GM19467 (cell line): ENCODE data around the gene CATSPER3.

Experiments
- ATAC-seq: cut with Tn5 transposase; IDR thresholded peaks from one replicate; pipeline ENCODE4 v1.9.1; 2021; ENCODE audit warnings: mild to moderate bottlenecking, moderate library complexity; ENCODE audit not compliant: unreplicated experiment

Gene CATSPER3

GRCh38 chr5:135027697-135028615 is 60.2 kb downstream of the CATSPER3 start:
- no peak for ATAC-seq

DNA sequence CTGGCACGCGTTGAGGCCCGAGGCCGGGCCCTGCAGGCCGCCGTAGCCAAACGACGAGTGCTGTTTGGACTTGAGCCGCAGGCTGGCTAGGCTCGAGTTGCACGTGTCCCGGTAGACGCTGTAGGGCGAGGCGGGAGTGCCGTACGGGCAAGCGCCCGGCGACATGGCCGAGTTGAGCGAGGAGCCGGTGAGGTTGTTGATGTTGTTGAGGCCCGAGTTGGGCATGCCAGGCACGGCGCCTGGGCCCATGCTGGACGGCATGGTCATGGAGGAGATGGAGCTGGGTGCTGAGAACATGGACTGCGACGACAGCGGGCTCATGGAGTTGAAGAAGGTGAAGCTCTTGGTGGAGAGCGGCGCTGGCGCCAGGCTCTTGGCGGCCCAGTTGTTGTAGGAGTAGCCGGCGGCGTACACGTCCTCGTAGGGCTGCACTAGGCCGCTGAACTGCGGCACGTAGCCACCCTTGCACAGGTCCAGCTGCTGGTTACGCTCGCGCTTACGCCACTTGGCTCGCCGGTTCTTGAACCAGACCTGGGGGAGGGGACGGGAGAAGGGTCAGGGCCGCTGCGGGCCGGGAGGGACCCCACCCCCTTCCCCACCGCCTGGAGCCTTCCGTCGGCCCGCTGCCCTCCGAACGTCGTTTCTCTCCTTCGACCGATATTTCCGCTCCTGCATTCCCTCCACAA is 61.2 kb downstream of the CATSPER3 start:
- ATAC-seq = no peak

- ATAC-seq = no peak
Measured at GRCh38 chr5:135029477-135030122, 61.9 kb downstream of the CATSPER3 start.

- no peak for ATAC-seq
Measured at GRCh38 chr5:135030123-135030955, 62.6 kb downstream of the CATSPER3 start.

DNA sequence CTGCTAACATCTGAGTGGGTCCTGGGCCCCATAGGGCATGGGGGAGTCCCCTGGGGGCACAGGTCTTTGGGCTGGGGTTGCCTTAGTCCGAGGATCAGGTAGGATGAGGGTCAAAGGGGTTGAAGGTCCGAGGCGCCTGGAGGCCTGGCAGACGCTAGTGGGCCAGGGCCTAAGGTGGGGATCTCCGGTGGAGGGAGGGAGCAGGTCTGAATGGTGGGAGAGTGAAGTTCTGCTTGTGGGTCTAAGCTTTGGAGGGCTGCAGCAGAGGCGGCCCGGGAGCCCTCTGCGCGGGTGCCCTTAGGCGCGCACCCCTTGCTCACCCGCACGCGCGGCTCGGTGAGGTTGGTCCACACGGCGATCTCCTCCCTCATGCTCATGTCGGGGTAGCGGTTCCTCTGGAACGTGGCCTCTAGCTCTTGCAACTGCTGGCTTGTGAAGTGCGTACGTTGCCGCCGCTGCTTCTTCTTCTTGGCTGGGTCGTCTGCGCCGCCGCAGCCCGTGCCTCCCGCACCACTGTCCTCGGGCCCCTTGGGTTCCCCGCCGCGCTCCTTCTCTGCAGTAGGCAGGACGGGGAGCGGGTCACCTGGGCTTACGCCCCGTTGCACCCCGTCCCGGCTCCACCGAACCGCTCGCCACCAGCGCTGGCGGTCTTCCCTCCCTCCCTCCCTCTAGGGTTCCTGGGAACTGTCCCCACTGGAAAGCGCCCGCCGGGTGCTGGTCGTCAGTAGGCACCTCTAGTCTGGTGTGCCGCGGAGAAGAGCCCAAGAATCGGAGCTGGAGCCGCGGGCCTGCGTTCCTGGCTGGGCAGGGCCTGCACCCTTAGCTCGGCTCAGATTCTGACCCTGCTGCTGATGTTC is 63.5 kb downstream of the CATSPER3 start:
- ATAC-seq = no peak

DNA sequence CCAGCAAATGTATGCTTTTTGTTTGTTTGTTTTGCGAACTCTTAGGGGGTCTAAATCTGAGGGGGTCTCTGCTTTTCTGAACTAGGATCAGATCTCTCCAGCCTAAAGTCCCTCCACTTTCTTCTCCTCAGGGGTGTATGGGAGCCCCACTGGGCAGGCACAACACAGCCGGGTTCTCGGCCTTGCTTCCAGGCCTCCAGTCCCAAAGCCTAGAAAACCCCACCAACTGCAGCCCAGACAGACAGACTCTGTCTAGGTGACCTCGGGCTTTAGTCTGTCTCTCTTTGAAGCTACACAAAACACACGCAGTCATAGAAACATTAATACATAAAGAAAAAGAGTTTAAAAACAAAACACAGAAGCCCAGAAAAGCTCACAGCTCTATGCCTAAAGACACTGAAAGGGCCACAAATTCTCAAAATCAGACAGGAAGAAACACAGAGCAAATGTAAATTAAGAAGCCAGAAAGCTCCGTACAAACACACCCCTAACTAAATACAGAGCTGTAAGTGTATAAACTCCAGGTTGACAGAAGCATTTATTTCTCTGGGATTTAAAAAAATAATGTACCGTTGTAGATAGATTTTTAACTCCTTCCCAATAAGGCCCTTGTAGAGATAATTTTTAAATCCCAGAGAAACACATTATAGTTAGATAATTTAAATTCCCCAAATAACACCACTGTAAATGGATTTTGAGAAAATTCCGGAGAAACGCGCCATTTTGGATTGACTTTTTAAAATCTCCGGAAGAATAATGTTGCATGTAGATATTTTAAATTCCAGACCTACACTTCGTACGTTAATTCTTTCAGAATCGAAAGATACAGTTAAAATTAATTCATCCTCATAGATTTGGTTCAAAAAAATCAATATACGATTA is 64.3 kb downstream of the CATSPER3 start:
- no peak for ATAC-seq

- no peak for ATAC-seq
Measured at GRCh38 chr5:135032695-135032998, 64.9 kb downstream of the CATSPER3 start.

DNA sequence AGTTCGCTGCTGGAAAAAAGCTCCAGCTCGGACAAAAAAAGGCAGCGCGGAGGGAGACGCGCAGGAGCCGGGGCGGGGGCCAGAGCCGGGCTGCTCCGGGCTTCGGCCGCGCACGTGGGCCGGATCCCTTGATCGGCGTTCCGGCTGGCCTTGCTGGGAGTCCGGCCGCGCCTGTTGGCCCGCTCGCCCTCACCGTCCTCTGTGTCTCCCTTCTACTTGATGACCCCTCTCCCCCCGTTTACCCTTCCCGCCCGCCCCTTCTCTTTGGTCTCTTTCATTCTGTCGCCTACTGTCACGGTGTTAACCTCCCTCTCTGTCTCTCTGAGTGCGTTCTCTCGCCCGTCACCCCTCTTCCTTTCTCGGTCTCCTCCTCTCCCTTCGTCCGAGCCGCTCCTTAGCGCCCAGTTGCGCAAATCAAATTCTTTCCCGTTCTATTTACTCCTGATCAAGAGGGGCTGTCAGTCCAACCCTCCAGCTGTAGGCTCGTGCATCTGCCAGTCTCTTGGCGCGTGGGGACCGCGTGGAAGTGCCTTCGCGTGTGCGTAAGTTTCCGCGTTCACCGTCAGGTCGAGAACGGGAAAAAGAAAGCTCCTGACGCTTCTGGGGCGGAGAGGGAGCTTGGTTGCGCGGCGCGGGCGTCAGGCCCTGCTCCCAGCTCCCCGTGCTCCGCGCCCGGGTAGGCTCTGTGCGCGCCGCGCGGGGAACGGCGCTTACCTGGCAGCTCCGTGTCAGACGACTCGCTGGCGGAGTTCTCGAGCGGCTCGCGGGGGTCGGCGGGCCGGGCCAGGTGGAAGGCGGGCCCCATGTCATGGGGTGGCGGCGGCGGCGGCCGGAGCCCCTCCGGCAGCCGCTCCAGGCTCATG is 65.5 kb downstream of the CATSPER3 start:
- no peak for ATAC-seq

- ATAC-seq = no peak
Measured at GRCh38 chr5:135033901-135034235, 66.2 kb downstream of the CATSPER3 start, which contains the start of gene PITX1. PITX1 (minus strand) TSS chr5:135034228; CDS start chr5:135033881, 347 bp downstream.

DNA sequence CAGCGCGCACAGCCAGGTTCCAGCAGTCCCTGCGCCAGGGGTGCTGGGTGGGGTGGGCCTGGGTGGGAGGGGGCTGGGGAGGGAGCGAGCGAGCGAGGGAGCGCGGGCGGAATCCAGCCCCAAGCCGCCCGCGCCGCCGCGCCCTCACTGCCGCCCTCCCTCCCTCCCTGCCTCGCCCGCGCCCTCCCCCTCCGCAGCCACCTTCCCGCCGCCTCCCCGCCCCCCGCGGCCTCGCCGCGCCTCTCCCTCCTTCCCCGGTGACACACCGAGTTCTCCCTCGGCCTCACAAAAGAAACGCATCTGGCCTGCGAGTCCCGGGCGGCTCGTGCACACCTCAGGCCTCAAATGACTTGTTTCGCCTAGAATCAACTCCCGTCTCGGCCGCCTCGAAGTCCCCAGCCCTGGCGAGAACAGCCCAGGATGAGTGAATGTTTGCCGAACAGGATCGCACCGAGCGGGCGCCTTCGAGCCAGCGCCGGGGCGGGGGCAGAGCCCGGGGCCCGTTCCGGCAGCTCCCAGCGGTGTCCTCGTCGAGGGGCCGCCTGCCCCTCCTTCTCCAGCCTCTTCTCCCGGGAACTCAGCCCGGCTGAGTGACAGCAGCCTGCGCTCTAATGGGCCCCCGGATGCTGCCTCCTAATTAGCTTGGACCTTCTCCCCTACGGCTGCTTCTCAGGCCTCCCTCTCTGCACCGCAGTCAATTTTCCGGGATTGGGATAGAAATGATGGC is 66.7 kb downstream of the CATSPER3 start:
- ATAC-seq = no peak

DNA sequence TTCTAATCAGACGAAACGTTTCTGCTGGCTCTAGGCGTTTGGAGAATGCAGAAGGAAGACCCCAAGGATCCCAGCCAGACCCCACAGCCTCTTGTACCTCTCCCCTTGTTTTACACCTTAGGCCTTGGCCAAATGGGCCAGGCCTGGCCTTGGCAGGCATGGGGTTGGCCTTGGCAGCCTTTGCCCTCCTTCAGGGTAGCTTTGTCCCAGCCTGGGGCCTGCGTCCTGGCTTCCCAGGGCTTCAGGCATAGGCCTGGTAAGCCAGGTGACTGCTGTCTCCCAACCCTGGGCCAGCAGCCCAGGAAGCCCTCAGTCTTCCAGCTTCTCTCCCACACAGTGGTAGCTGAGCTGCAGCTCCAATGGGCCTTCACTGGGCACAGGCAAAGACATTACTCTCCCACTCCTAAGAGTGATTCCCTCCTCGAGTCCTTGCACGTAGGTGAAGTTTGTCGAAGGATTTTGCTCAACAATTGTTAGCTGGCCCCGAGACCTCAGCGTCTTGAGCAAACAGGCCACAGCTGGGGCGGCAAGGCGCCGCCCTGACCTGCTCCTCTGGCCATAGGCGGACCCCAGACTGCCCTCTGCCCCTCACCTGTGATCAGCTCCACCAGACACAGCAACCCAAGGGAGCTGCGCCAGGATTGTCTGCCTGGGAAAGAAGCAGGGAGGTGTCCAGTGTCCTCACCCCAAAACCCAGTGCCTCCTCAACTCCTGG is 67.4 kb downstream of the CATSPER3 start:
- ATAC-seq = no peak

GRCh38 chr5:135035678-135036030 is 67.9 kb downstream of the CATSPER3 start:
- ATAC-seq = no peak

DNA sequence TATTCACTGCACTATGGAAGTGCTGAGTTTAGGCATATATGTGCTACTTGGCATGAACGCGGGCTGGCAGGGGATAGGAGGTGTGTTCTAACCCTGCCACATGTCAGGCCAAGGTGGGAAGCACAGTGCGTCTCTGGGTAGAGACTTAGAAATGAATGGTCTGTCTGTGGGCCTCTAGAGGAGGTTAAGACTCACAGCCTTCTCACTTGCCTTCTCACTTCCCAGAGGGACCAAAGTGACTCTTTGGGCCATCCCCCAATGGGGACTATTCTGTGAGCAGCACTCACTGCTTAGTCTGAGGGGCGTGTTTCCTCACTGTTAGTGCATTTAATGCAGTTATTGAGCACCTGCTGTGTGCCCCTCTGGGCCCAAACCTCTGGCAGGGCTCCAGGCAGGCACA is 68.7 kb downstream of the CATSPER3 start:
- no peak for ATAC-seq

DNA sequence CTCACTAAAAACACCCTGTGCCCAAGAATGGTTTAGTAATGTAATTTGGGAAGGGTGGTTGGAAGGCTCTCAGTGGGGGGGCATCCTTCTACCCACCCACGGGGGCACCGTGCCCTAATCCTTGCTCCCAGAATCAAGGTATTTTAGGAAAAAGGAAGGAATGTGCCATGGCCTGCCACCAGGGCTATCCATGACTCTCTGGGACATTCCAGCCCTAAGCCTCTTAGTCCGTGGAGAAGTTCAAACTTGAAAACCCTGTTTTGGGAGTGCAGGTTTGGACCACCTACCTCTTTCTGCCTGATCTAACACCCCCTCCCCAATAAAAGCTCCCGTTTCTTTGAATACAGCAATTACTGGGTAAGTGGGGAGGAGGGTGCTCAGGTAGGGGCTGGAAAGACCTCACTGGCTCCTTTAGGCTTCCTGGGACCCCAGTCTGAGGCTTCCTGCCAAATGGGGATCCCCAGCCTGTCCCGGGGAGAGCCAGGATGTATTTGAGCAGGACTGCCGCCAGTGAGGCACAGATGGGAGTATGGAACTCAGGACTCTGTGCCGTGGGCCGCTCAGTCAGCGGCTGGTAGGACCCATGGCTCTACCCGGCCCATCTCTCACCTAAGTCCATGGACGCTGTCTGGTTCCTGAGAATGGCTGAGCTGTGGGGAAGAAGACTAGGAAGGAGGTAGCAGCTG is 70.0 kb downstream of the CATSPER3 start:
- no peak for ATAC-seq

- ATAC-seq = no peak
Measured at GRCh38 chr5:135038205-135038812, 70.6 kb downstream of the CATSPER3 start.

- no peak for ATAC-seq
Measured at GRCh38 chr5:135038813-135039270, 71.1 kb downstream of the CATSPER3 start.
